ENCODE data around the gene ALKBH6.

DNA sequence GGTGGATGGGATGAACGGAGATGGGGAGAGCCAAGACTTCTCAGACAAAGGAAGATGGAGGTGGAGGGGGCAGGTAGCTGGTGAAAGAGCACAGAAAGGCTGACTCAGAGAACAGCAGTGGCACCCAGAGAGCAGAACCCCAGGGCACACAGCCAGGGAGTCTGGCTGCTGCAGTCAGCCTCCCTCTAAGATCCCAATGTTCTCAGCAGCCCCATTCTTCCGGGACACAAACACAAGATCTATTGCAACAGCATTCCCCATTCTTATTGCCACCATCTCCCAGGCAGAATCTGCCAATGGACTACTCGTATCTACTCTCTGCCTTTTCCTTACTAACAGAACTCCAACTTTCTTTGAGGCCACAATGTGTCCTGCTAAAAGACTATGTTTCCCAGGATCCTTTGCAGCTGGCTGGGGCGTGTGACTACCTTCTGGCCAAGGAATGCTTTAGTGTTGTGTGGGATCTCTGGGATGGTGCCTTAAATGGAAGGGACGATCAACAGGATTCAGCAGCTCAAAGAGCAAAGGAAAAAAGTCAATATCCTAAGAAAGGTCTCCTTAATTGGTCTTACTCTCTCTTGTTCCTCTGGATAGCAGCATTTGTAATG lies 32.5 kb upstream of the ALKBH6 start:
- no peak for TF ChIP-seq EZH2phosphoT487 (IDR thresholded peaks at IDR 0.05; ENCODE audit: insufficient read depth, low read depth)
- TF ChIP-seq EZH2 (IDR thresholded peaks at IDR 0.05; ENCODE audit: insufficient read depth, poor library complexity, severe bottlenecking): no peak
